Measurements from ENCODE around the gene COMMD1. TPM values are rescaled to one million over a fixed set of nuclear protein-coding genes. Genes with fewer than 3 reads are reported as not detected.

The COMMD1 gene
- total RNA-seq, 1 donor from 2014 or later, result 43.0 TPM

- DNase-seq (ENCODE audit: extremely low spot score in 2 of 2), result no peak
- Histone ChIP-seq H3K27me3 (no peaks in the 10 kb centered on the region), H3K36me3 (no peaks in the 10 kb centered on the region), H3K9me3 (peaks cover 7% of the 10 kb centered on the region), H3K27ac (no peak overlapping the region), H3K4me1 (no peaks in the 10 kb centered on the region), H3K4me3 (no peak overlapping the region)
- intact Hi-C loops (cut with DNase I), result no loop called here
- TF ChIP-seq CTCF (IDR thresholded peaks at IDR 0.05) (no peak), POLR2AphosphoS5 (IDR thresholded peaks at IDR 0.05; ENCODE audit: insufficient read depth in 1 of 2, low read depth in 1 of 2) (no peak), POLR2A (IDR thresholded peaks at IDR 0.05) (no peak)
Observed at GRCh38 chr2:62045017-62045543, 139.6 kb downstream of the COMMD1 start.

- H3K36me3 ChIP-seq, result no peaks in the 10 kb centered on the region
- H3K9me3 ChIP-seq, result peaks cover 7% of the 10 kb centered on the region
- intact Hi-C loops (cut with DNase I), result no loop called here
- H3K27me3 ChIP-seq, result no peaks in the 10 kb centered on the region
- no peak for DNase-seq (ENCODE audit: extremely low spot score in 2 of 2)
- peaks cover 6% of the 10 kb centered on the region for H3K4me1 ChIP-seq
- no peak overlapping the region for H3K27ac ChIP-seq
- H3K4me3 ChIP-seq, result no peak overlapping the region
- no peak for TF ChIP-seq CTCF (IDR thresholded peaks at IDR 0.05)
- TF ChIP-seq POLR2A (IDR thresholded peaks at IDR 0.05), result no peak
- TF ChIP-seq POLR2AphosphoS5 (IDR thresholded peaks at IDR 0.05; ENCODE audit: insufficient read depth in 1 of 2, low read depth in 1 of 2), result no peak
Observed at GRCh38 chr2:62046141-62046540, 140.7 kb downstream of the COMMD1 start.

GRCh38 chr2:62050456-62051045, 145.1 kb downstream of the COMMD1 start:
- Histone ChIP-seq H3K27me3 (no peaks in the 10 kb centered on the region), H3K4me3 (no peak overlapping the region), H3K27ac (no peak overlapping the region), H3K4me1 (peaks cover 6% of the 10 kb centered on the region), H3K9me3 (no peaks in the 10 kb centered on the region), H3K36me3 (no peaks in the 10 kb centered on the region)
- DNase-seq (ENCODE audit: extremely low spot score in 2 of 2), result no peak
- intact Hi-C loops (cut with DNase I), result no loop called here
- TF ChIP-seq POLR2A (IDR thresholded peaks at IDR 0.05) (no peak), CTCF (IDR thresholded peaks at IDR 0.05) (no peak), POLR2AphosphoS5 (IDR thresholded peaks at IDR 0.05; ENCODE audit: insufficient read depth in 1 of 2, low read depth in 1 of 2) (no peak)

GRCh38 chr2:62054029-62054791, 148.7 kb downstream of the COMMD1 start:
- no peak for DNase-seq (ENCODE audit: extremely low spot score in 2 of 2)
- Histone ChIP-seq H3K4me1 (peaks cover 6% of the 10 kb centered on the region), H3K4me3 (no peak overlapping the region), H3K27me3 (no peaks in the 10 kb centered on the region), H3K36me3 (no peaks in the 10 kb centered on the region), H3K9me3 (no peaks in the 10 kb centered on the region), H3K27ac (no peak overlapping the region)
- intact Hi-C loops (cut with DNase I), result no loop called here
- TF ChIP-seq POLR2AphosphoS5 (IDR thresholded peaks at IDR 0.05; ENCODE audit: insufficient read depth in 1 of 2, low read depth in 1 of 2) (no peak), POLR2A (IDR thresholded peaks at IDR 0.05) (no peak)

GRCh38 chr2:62054916-62055450, 149.5 kb downstream of the COMMD1 start:
- H3K4me1 ChIP-seq, result peaks cover 6% of the 10 kb centered on the region
- no peaks in the 10 kb centered on the region for H3K36me3 ChIP-seq
- no peaks in the 10 kb centered on the region for H3K9me3 ChIP-seq
- no peak for DNase-seq (ENCODE audit: extremely low spot score in 2 of 2)
- no peaks in the 10 kb centered on the region for H3K27me3 ChIP-seq
- intact Hi-C loops (cut with DNase I), result no loop called here
- TF ChIP-seq POLR2AphosphoS5 (IDR thresholded peaks at IDR 0.05; ENCODE audit: insufficient read depth in 1 of 2, low read depth in 1 of 2) (no peak), CTCF (IDR thresholded peaks at IDR 0.05) (no peak), POLR2A (IDR thresholded peaks at IDR 0.05) (no peak)
- H3K27ac ChIP-seq, result no peak overlapping the region
- no peak overlapping the region for H3K4me3 ChIP-seq

All from vagina (tissue), 2 donors.